SK-N-SH treated with all-trans-retinoic acid at 6 μM for 48 hours (cell line): ENCODE results near the gene TOGARAM1.

Experiments
- ATAC-seq: fragments of 200-7000 bp; cut with Tn5 transposase; 3 replicates; pipeline ENCODE4 v1.9.1; 2020; ENCODE audit warnings: mild to moderate bottlenecking, moderate library complexity
- ARNTL ChIP-seq: fragments of 450-650 bp; formaldehyde crosslinking; IDR thresholded peaks from 2 replicates; pipeline ENCODE4 v1.5.0; 2020; ENCODE audit warnings: low read depth, mild to moderate bottlenecking, moderate library complexity, borderline replicate concordance
- BACH2 ChIP-seq: fragments of 250-450 bp; sonication (Bioruptor Pico); IDR thresholded peaks from 2 replicates; pipeline ENCODE4 v1.9.0; 2021; ENCODE audit warnings: mild to moderate bottlenecking, borderline replicate concordance
- CSDC2 ChIP-seq: fragments of 250-450 bp; sonication (Bioruptor Pico); IDR thresholded peaks from 2 replicates; pipeline ENCODE4 v1.5.0; 2020; ENCODE audit warnings: mild to moderate bottlenecking, moderate library complexity
- ESRRG ChIP-seq: fragments of 250-450 bp; sonication (Bioruptor Pico); IDR thresholded peaks from 2 replicates; pipeline ENCODE4 v1.6.1; 2021; ENCODE audit warnings: mild to moderate bottlenecking
- GLIS3 ChIP-seq: fragments of 250-450 bp; sonication (Bioruptor Pico); IDR thresholded peaks from 2 replicates; pipeline ENCODE4 v1.5.0; 2020; ENCODE audit warnings: mild to moderate bottlenecking, moderate library complexity
- ISL1 ChIP-seq: fragments of 250-450 bp; sonication (Bioruptor Pico); IDR thresholded peaks from 2 replicates; pipeline ENCODE4 v2.1.2; 2022; ENCODE audit warnings: mild to moderate bottlenecking, moderate library complexity
- OSR1 ChIP-seq: fragments of 250-450 bp; sonication (Bioruptor Pico); IDR thresholded peaks from 2 replicates; pipeline ENCODE4 v1.8.0; 2022; ENCODE audit warnings: moderate library complexity, mild to moderate bottlenecking, inconsistent platforms
- PPARA ChIP-seq: fragments of 250-450 bp; sonication (Bioruptor Pico); IDR thresholded peaks from 2 replicates; pipeline ENCODE4 v1.5.0; 2020; ENCODE audit warnings: mild to moderate bottlenecking, borderline replicate concordance
- RARB ChIP-seq: fragments of 250-450 bp; sonication (Bioruptor Pico); IDR thresholded peaks from 2 replicates; pipeline ENCODE4 v1.8.0; 2021; ENCODE audit warnings: mild to moderate bottlenecking, moderate library complexity
- SNAI2 ChIP-seq: fragments of 250-450 bp; sonication (Bioruptor Pico); IDR thresholded peaks from 2 replicates; pipeline ENCODE4 v1.5.0; 2020; ENCODE audit warnings: mild to moderate bottlenecking, moderate library complexity
- TCF4 ChIP-seq: fragments of 250-450 bp; sonication (Bioruptor Pico); IDR thresholded peaks from 2 replicates; pipeline ENCODE4 v1.8.0; 2021; ENCODE audit warnings: mild to moderate bottlenecking, moderate library complexity, borderline replicate concordance
- TOX ChIP-seq: fragments of 250-450 bp; sonication (Bioruptor Pico); IDR thresholded peaks from 2 replicates; pipeline ENCODE4 v1.8.0; 2021; ENCODE audit warnings: mild to moderate bottlenecking, moderate library complexity, borderline replicate concordance
- ZC3H10 ChIP-seq: fragments of 250-450 bp; sonication (Bioruptor Pico); IDR thresholded peaks from 2 replicates; pipeline ENCODE4 v1.5.1; 2021; ENCODE audit warnings: mild to moderate bottlenecking, moderate library complexity
- ZFP3 ChIP-seq: fragments of 250-450 bp; sonication (Bioruptor Pico); IDR thresholded peaks from 2 replicates; pipeline ENCODE4 v1.5.0; 2020; ENCODE audit warnings: mild to moderate bottlenecking, moderate library complexity
- ZFP30 ChIP-seq: fragments of 450-650 bp; formaldehyde crosslinking; IDR thresholded peaks from 2 replicates; pipeline ENCODE4 v1.5.0; 2022; ENCODE audit warnings: mild to moderate bottlenecking, moderate library complexity
- ZNF565 ChIP-seq: fragments of 450-650 bp; formaldehyde crosslinking; conservative IDR thresholded peaks from 2 replicates; pipeline ENCODE4 v1.5.0; 2020; ENCODE audit warnings: low read depth, mild to moderate bottlenecking, moderate library complexity
- ZNF70 ChIP-seq: fragments of 450-650 bp; formaldehyde crosslinking; IDR thresholded peaks from 2 replicates; pipeline ENCODE4 v1.5.0; 2020; ENCODE audit warnings: mild to moderate bottlenecking, moderate library complexity
- ZNF8 ChIP-seq: fragments of 450-650 bp; formaldehyde crosslinking; IDR thresholded peaks from 2 replicates; pipeline ENCODE4 v1.5.0; 2020; ENCODE audit warnings: mild to moderate bottlenecking, moderate library complexity
- TF ChIP-seq, protein P1 (sequence below): fragments of 250-450 bp; sonication (Bioruptor Pico); IDR thresholded peaks from 2 replicates; pipeline ENCODE4 v1.5.1; 2021; ENCODE audit warnings: mild to moderate bottlenecking, moderate library complexity
- TF ChIP-seq, protein P2 (sequence below): fragments of 250-450 bp; sonication (Bioruptor Pico); IDR thresholded peaks from 2 replicates; pipeline ENCODE4 v1.5.0; 2020; ENCODE audit warnings: mild to moderate bottlenecking, moderate library complexity
- TF ChIP-seq, protein P3 (sequence below): fragments of 250-450 bp; sonication (Bioruptor Pico); IDR thresholded peaks from 2 replicates; pipeline ENCODE4 v1.8.0; 2021; ENCODE audit warnings: low read depth, mild to moderate bottlenecking, moderate library complexity, borderline replicate concordance
- TF ChIP-seq, protein P4 (sequence below): fragments of 250-450 bp; sonication (Bioruptor Pico); IDR thresholded peaks from 2 replicates; pipeline ENCODE4 v1.5.1; 2020; ENCODE audit warnings: low read depth, mild to moderate bottlenecking, moderate library complexity

Gene TOGARAM1

DNA sequence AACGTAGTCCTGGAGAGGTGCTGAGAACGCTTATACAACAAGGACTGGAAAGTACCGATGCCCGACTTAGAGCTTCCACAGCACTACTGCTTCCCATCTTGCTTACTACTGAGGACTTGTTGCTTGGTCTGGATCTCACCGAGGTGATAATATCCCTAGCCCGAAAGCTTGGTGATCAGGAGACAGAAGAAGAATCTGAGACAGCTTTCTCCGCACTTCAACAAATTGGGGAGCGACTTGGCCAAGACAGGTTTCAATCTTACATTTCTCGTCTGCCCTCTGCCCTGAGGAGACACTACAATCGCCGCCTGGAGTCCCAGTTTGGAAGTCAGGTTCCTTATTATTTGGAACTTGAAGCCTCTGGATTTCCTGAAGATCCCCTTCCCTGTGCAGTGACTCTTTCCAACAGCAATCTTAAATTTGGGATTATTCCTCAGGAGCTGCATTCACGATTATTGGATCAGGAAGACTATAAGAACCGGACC is 1.1 kb downstream of the TOGARAM1 start:
- TF ChIP-seq ISL1 (CRISPR knock-in tag) (no peak), CSDC2 (CRISPR knock-in tag) (no peak), ZC3H10 (no peak), ZNF565 (no peak), ARNTL (CRISPR knock-in tag) (no peak), SNAI2 (CRISPR knock-in tag) (no peak), ZNF8 (CRISPR knock-in tag) (no peak)
- ATAC-seq, result peak; percentile 5; the same call in 2 of the 3 replicates

DNA sequence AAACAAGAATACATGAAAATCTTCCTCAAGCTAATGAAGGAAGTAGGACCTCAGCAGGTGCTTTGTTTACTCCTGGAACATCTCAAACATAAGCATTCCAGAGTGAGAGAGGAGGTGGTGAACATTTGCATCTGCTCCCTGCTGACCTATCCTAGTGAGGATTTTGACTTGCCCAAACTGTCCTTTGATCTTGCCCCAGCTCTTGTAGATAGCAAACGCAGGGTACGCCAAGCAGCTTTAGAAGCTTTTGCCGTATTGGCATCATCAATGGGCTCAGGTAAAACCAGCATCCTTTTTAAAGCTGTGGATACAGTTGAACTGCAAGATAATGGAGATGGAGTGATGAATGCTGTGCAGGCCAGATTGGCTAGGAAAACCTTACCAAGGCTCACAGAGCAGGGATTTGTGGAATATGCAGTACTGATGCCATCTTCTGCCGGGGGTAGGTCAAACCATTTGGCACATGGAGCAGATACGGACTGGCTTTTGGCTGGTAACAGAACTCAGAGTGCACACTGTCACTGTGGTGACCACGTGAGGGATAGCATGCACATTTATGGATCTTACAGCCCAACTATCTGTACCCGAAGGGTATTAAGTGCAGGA is 1.9 kb downstream of the TOGARAM1 start:
- TF ChIP-seq CSDC2 (CRISPR knock-in tag) (no peak), ZNF8 (CRISPR knock-in tag) (no peak), RARB (no peak), ISL1 (CRISPR knock-in tag) (no peak), ZC3H10 (no peak), ESRRG (no peak), ZFP30 (CRISPR knock-in tag) (no peak), TOX (no peak), TCF4 (CRISPR knock-in tag) (no peak), ZFP3 (CRISPR knock-in tag) (no peak), ARNTL (CRISPR knock-in tag) (no peak), ZNF565 (no peak), BACH2 (CRISPR knock-in tag) (no peak), GLIS3 (CRISPR knock-in tag) (no peak), OSR1 (no peak), ZNF70 (CRISPR knock-in tag) (no peak)
- TF ChIP-seq, protein P1, sequence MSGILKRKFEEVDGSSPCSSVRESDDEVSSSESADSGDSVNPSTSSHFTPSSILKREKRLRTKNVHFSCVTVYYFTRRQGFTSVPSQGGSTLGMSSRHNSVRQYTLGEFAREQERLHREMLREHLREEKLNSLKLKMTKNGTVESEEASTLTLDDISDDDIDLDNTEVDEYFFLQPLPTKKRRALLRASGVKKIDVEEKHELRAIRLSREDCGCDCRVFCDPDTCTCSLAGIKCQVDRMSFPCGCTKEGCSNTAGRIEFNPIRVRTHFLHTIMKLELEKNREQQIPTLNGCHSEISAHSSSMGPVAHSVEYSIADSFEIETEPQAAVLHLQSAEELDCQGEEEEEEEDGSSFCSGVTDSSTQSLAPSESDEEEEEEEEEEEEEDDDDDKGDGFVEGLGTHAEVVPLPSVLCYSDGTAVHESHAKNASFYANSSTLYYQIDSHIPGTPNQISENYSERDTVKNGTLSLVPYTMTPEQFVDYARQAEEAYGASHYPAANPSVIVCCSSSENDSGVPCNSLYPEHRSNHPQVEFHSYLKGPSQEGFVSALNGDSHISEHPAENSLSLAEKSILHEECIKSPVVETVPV (CRISPR knock-in tag), result no peak
- TF ChIP-seq, protein P2, sequence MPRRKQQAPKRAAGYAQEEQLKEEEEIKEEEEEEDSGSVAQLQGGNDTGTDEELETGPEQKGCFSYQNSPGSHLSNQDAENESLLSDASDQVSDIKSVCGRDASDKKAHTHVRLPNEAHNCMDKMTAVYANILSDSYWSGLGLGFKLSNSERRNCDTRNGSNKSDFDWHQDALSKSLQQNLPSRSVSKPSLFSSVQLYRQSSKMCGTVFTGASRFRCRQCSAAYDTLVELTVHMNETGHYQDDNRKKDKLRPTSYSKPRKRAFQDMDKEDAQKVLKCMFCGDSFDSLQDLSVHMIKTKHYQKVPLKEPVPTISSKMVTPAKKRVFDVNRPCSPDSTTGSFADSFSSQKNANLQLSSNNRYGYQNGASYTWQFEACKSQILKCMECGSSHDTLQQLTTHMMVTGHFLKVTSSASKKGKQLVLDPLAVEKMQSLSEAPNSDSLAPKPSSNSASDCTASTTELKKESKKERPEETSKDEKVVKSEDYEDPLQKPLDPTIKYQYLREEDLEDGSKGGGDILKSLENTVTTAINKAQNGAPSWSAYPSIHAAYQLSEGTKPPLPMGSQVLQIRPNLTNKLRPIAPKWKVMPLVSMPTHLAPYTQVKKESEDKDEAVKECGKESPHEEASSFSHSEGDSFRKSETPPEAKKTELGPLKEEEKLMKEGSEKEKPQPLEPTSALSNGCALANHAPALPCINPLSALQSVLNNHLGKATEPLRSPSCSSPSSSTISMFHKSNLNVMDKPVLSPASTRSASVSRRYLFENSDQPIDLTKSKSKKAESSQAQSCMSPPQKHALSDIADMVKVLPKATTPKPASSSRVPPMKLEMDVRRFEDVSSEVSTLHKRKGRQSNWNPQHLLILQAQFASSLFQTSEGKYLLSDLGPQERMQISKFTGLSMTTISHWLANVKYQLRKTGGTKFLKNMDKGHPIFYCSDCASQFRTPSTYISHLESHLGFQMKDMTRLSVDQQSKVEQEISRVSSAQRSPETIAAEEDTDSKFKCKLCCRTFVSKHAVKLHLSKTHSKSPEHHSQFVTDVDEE (CRISPR knock-in tag), result no peak
- TF ChIP-seq, protein P3, sequence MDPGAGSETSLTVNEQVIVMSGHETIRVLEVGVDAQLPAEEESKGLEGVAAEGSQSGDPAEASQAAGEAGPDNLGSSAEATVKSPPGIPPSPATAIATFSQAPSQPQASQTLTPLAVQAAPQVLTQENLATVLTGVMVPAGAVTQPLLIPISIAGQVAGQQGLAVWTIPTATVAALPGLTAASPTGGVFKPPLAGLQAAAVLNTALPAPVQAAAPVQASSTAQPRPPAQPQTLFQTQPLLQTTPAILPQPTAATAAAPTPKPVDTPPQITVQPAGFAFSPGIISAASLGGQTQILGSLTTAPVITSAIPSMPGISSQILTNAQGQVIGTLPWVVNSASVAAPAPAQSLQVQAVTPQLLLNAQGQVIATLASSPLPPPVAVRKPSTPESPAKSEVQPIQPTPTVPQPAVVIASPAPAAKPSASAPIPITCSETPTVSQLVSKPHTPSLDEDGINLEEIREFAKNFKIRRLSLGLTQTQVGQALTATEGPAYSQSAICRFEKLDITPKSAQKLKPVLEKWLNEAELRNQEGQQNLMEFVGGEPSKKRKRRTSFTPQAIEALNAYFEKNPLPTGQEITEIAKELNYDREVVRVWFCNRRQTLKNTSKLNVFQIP (CRISPR knock-in tag), result no peak
- ATAC-seq, result peak; percentile 5; the same call in 2 of the 3 replicates

DNA sequence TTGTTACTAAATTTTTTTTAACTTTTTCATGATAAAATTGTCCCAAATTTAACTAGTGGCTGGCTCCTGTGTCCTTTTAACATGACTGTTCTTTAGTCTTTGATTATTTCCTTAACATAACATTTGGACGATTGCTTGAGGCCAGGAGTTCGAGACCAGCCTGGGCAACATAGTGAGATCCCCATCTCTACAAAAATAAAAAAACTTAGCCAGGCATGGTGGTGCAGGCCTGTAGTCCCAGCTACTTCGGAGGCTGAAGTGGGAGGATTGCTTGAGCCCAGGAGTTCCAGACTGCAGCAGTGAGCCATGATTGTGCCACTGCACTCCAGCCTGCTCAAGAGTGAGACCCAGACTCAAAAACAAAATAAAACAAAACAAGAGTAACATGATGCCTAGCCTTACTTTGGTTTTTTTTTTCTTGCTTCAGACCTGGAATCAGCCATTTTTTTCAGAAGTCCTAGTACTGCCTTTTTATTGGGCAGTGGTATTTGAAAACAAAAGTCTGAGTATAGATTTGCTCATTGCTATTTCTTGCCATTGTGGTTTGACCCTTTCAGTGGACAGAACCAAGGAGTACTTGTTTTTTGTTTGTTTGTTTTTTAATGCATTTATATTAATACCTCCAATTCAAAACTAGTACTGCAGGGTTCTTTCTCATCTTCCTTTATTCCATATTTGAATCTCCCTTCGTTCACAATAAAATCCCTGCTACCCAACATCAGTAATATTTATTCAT is 4.8 kb downstream of the TOGARAM1 start:
- TF ChIP-seq RARB (no peak), GLIS3 (CRISPR knock-in tag) (no peak), PPARA (CRISPR knock-in tag) (no peak), CSDC2 (CRISPR knock-in tag) (no peak), ZNF70 (CRISPR knock-in tag) (no peak), BACH2 (CRISPR knock-in tag) (no peak), TCF4 (CRISPR knock-in tag) (no peak), OSR1 (no peak), ZFP30 (CRISPR knock-in tag) (no peak), ZNF8 (CRISPR knock-in tag) (no peak), ZNF565 (no peak), ESRRG (no peak), ZC3H10 (no peak), SNAI2 (CRISPR knock-in tag) (no peak)
- TF ChIP-seq, protein P4, sequence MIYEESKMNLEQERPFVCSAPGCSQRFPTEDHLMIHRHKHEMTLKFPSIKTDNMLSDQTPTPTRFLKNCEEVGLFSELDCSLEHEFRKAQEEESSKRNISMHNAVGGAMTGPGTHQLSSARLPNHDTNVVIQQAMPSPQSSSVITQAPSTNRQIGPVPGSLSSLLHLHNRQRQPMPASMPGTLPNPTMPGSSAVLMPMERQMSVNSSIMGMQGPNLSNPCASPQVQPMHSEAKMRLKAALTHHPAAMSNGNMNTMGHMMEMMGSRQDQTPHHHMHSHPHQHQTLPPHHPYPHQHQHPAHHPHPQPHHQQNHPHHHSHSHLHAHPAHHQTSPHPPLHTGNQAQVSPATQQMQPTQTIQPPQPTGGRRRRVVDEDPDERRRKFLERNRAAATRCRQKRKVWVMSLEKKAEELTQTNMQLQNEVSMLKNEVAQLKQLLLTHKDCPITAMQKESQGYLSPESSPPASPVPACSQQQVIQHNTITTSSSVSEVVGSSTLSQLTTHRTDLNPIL (CRISPR knock-in tag), result no peak
- TF ChIP-seq, protein P3 (CRISPR knock-in tag), result no peak
- TF ChIP-seq, protein P1 (CRISPR knock-in tag), result no peak
- no peak for ATAC-seq
